ENCODE measurements around the gene DEDD2.

Gene DEDD2

GRCh38 chr19:42247640-42248199 is 30.2 kb upstream of the DEDD2 start:
- Histone ChIP-seq H3K4me1 (ENCODE audit: control insufficient read depth, insufficient read depth, low read depth, low read length) (peaks cover 47% of the 10 kb centered on the region), H3K9ac (ENCODE audit: low read length) (peak overlapping the region; percentile 99), H3K36me3 (ENCODE audit: control insufficient read depth in 1 of 2, insufficient read depth in 2 of 2, low read depth in 1 of 2, low read length in 2 of 2) (peaks cover 14 to 54% of the 10 kb centered on the region in 2 experiments), H3K27ac (ENCODE audit: low read length, poor library complexity, severe bottlenecking) (no peak overlapping the region), H3K4me3 (ENCODE audit: insufficient read depth in 1 of 2, low read depth in 1 of 2, low read length in 2 of 2) (no peak overlapping the region), H3K18ac (ENCODE audit: low read depth in 1 of 2, low read length in 2 of 2) (no peak overlapping the region), H3K4me2 (ENCODE audit: low read length, poor library complexity, severe bottlenecking) (no peak overlapping the region), H4K91ac (ENCODE audit: low read length) (no peak overlapping the region), H4K8ac (ENCODE audit: low read length) (peak overlapping the region; percentile 21), H3K23ac (ENCODE audit: low read length in 2 of 2) (no peak overlapping the region), H3K9me3 (ENCODE audit: control insufficient read depth, low read length) (no peaks in the 10 kb centered on the region), H2AFZ (ENCODE audit: low read depth, low read length) (no peak overlapping the region), H2AK5ac (ENCODE audit: low read length, severe bottlenecking) (no peak overlapping the region), H2BK120ac (ENCODE audit: low read depth, low read length) (no peak overlapping the region), H3K4ac (ENCODE audit: low read depth in 1 of 2, low read length in 2 of 2) (no peak overlapping the region), H2BK5ac (ENCODE audit: low read depth, low read length, poor library complexity, severe bottlenecking) (no peak overlapping the region), H3K79me1 (replicated peaks; ENCODE audit: low read length, poor library complexity, severe bottlenecking) (peaks cover 21% of the 10 kb centered on the region), H2BK15ac (ENCODE audit: low read depth, poor library complexity, severe bottlenecking) (peak overlapping the region; percentile 34), H2BK12ac (ENCODE audit: low read length in 2 of 2) (no peak overlapping the region), H3K27me3 (ENCODE audit: control insufficient read depth in 1 of 2, insufficient read depth in 1 of 2, low read length in 2 of 2) (no peaks in the 10 kb centered on the region), H3K14ac (ENCODE audit: low read length in 2 of 2) (no peak overlapping the region)
- DNase-seq: no peak
- 88% methylated on average over 1 of the region's 6 CpGs for whole genome bisulfite sequencing

- Histone ChIP-seq H3K9me3 (ENCODE audit: control insufficient read depth, low read length) (no peaks in the 10 kb centered on the region), H2BK120ac (ENCODE audit: low read depth, low read length) (peak overlapping the region; percentile 8), H3K18ac (ENCODE audit: low read depth in 1 of 2, low read length in 2 of 2) (no peak overlapping the region), H3K23ac (ENCODE audit: low read length in 2 of 2) (peak overlapping the region in 1 of 2 experiments; percentile 2), H3K79me1 (replicated peaks; ENCODE audit: low read length, poor library complexity, severe bottlenecking) (peaks cover 21% of the 10 kb centered on the region), H3K14ac (ENCODE audit: low read length in 2 of 2) (no peak overlapping the region), H3K4ac (ENCODE audit: low read depth in 1 of 2, low read length in 2 of 2) (peak overlapping the region in 1 of 2 experiments; percentile 11), H3K36me3 (ENCODE audit: control insufficient read depth in 1 of 2, insufficient read depth in 2 of 2, low read depth in 1 of 2, low read length in 2 of 2) (peaks cover 14 to 50% of the 10 kb centered on the region in 2 experiments), H3K27me3 (ENCODE audit: control insufficient read depth in 1 of 2, insufficient read depth in 1 of 2, low read length in 2 of 2) (no peaks in the 10 kb centered on the region), H2BK5ac (ENCODE audit: low read depth, low read length, poor library complexity, severe bottlenecking) (no peak overlapping the region), H3K27ac (ENCODE audit: low read length, poor library complexity, severe bottlenecking) (peak overlapping the region; percentile 48), H2AFZ (ENCODE audit: low read depth, low read length) (no peak overlapping the region), H3K4me3 (ENCODE audit: insufficient read depth in 1 of 2, low read depth in 1 of 2, low read length in 2 of 2) (no peak overlapping the region), H3K4me2 (ENCODE audit: low read length, poor library complexity, severe bottlenecking) (no peak overlapping the region), H4K91ac (ENCODE audit: low read length) (peak overlapping the region; percentile 70), H2AK5ac (ENCODE audit: low read length, severe bottlenecking) (peak overlapping the region; percentile 80), H3K9ac (ENCODE audit: low read length) (peak overlapping the region; percentile 99), H2BK12ac (ENCODE audit: low read length in 2 of 2) (peak overlapping the region in 1 of 2 experiments; percentile 38), H2BK15ac (ENCODE audit: low read depth, poor library complexity, severe bottlenecking) (no peak overlapping the region), H3K4me1 (ENCODE audit: control insufficient read depth, insufficient read depth, low read depth, low read length) (peaks cover 40% of the 10 kb centered on the region), H4K8ac (ENCODE audit: low read length) (peak overlapping the region; percentile 85)
- WGBS: 94% methylated on average over 7 of the region's 7 CpGs
- DNase-seq: peak; percentile 24
These were observed 29.6 kb upstream of the DEDD2 start for GRCh38 chr19:42246922-42247639.

- no peak overlapping the region for H3K23ac ChIP-seq (ENCODE audit: low read length in 2 of 2)
These were observed 28.9 kb upstream of the DEDD2 start for GRCh38 chr19:42246143-42246921.

DNA sequence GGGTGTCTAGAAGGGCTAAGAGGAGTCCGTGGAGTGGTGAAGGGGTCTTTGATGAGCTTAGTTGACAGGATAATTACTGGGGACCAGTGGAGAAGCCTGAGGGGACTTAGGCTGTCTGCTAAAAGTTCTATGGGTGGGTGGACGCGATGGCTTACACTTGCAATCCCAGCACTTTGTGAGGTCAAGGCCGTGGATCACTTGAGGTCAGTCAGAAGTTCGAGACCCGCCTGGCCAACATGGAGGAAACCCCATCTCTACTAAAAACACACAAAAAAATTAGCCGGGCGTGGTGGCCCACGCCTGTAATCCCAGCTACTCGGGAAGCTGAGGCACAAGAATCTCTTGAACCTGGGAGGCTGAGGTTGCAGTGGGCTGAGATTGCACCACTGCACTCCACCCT is 27.8 kb upstream of the DEDD2 start:
- Histone ChIP-seq H2BK15ac (ENCODE audit: low read depth, poor library complexity, severe bottlenecking) (no peak overlapping the region), H2BK5ac (ENCODE audit: low read depth, low read length, poor library complexity, severe bottlenecking) (no peak overlapping the region), H3K27me3 (ENCODE audit: control insufficient read depth in 1 of 2, insufficient read depth in 1 of 2, low read length in 2 of 2) (no peaks in the 10 kb centered on the region), H3K4me3 (ENCODE audit: insufficient read depth in 1 of 2, low read depth in 1 of 2, low read length in 2 of 2) (peak overlapping the region in 1 of 2 experiments; percentile 81), H3K4ac (ENCODE audit: low read depth in 1 of 2, low read length in 2 of 2) (no peak overlapping the region), H3K27ac (ENCODE audit: low read length, poor library complexity, severe bottlenecking) (no peak overlapping the region), H3K4me2 (ENCODE audit: low read length, poor library complexity, severe bottlenecking) (no peak overlapping the region), H3K14ac (ENCODE audit: low read length in 2 of 2) (no peak overlapping the region), H2AFZ (ENCODE audit: low read depth, low read length) (no peak overlapping the region), H3K9me3 (ENCODE audit: control insufficient read depth, low read length) (no peaks in the 10 kb centered on the region), H3K79me1 (replicated peaks; ENCODE audit: low read length, poor library complexity, severe bottlenecking) (peaks cover 22% of the 10 kb centered on the region), H3K4me1 (ENCODE audit: control insufficient read depth, insufficient read depth, low read depth, low read length) (peaks cover 29% of the 10 kb centered on the region), H4K8ac (ENCODE audit: low read length) (peak overlapping the region; percentile 83), H2BK120ac (ENCODE audit: low read depth, low read length) (no peak overlapping the region), H2BK12ac (ENCODE audit: low read length in 2 of 2) (no peak overlapping the region), H2AK5ac (ENCODE audit: low read length, severe bottlenecking) (peak overlapping the region; percentile 0), H3K18ac (ENCODE audit: low read depth in 1 of 2, low read length in 2 of 2) (no peak overlapping the region), H4K91ac (ENCODE audit: low read length) (peak overlapping the region; percentile 18), H3K36me3 (ENCODE audit: control insufficient read depth in 1 of 2, insufficient read depth in 2 of 2, low read depth in 1 of 2, low read length in 2 of 2) (peaks cover 19 to 42% of the 10 kb centered on the region in 2 experiments), H3K9ac (ENCODE audit: low read length) (peak overlapping the region; percentile 99), H3K23ac (ENCODE audit: low read length in 2 of 2) (no peak overlapping the region)
- DNase-seq: no peak
- WGBS: 86% methylated on average over 10 of the region's 10 CpGs

More at GRCh38 chr19:42246143-42246921, 28.9 kb upstream of the DEDD2 start:
- Histone ChIP-seq H3K18ac (ENCODE audit: low read depth in 1 of 2, low read length in 2 of 2) (peak overlapping the region; percentile 25 to 50), H3K9ac (ENCODE audit: low read length) (peak overlapping the region; percentile 99), H2BK12ac (ENCODE audit: low read length in 2 of 2) (peak overlapping the region; percentile 18 to 38), H3K27me3 (ENCODE audit: control insufficient read depth in 1 of 2, insufficient read depth in 1 of 2, low read length in 2 of 2) (no peaks in the 10 kb centered on the region), H3K4me3 (ENCODE audit: insufficient read depth in 1 of 2, low read depth in 1 of 2, low read length in 2 of 2) (peak overlapping the region in 1 of 2 experiments; percentile 15), H3K79me1 (replicated peaks; ENCODE audit: low read length, poor library complexity, severe bottlenecking) (peaks cover 21% of the 10 kb centered on the region), H3K27ac (ENCODE audit: low read length, poor library complexity, severe bottlenecking) (peak overlapping the region; percentile 48), H2BK15ac (ENCODE audit: low read depth, poor library complexity, severe bottlenecking) (no peak overlapping the region), H2AFZ (ENCODE audit: low read depth, low read length) (no peak overlapping the region), H4K91ac (ENCODE audit: low read length) (no peak overlapping the region), H3K14ac (ENCODE audit: low read length in 2 of 2) (no peak overlapping the region), H2BK120ac (ENCODE audit: low read depth, low read length) (peak overlapping the region; percentile 8), H4K8ac (ENCODE audit: low read length) (peak overlapping the region; percentile 85), H3K4ac (ENCODE audit: low read depth in 1 of 2, low read length in 2 of 2) (peak overlapping the region in 1 of 2 experiments; percentile 35), H3K9me3 (ENCODE audit: control insufficient read depth, low read length) (no peaks in the 10 kb centered on the region), H2AK5ac (ENCODE audit: low read length, severe bottlenecking) (peak overlapping the region; percentile 80), H3K36me3 (ENCODE audit: control insufficient read depth in 1 of 2, insufficient read depth in 2 of 2, low read depth in 1 of 2, low read length in 2 of 2) (peaks cover 14 to 50% of the 10 kb centered on the region in 2 experiments), H3K4me2 (ENCODE audit: low read length, poor library complexity, severe bottlenecking) (no peak overlapping the region), H2BK5ac (ENCODE audit: low read depth, low read length, poor library complexity, severe bottlenecking) (no peak overlapping the region), H3K4me1 (ENCODE audit: control insufficient read depth, insufficient read depth, low read depth, low read length) (peaks cover 33% of the 10 kb centered on the region)
- WGBS: 37% methylated on average over 10 of the region's 10 CpGs
- DNase-seq: peak; percentile 87

All from mesenchymal stem cell (in vitro differentiated cells and primary cell).